Omental fat pad (tissue), 4 donors: ENCODE measurements around the gene VSIG10L2. TPM values are rescaled to one million over a fixed set of nuclear protein-coding genes. Genes with fewer than 3 reads are reported as not detected.
"Not testable (repeated sequence)": the region's sequence is repeated elsewhere in the genome, so short reads cannot be mapped to it uniquely, and the experiment has no call there.

ENCODE experiments used
- ATAC-seq: fragments of 150-250 bp; one replicate; pipeline ENCODE4 v1.9.1; 2016; ENCODE audit warnings: mild to moderate bottlenecking, moderate library complexity; ENCODE audit not compliant: low FRiP score
- DNase-seq: peaks from one replicate; pipeline ENCODE4 v3.0.0-alpha.2; 2019; ENCODE audit warnings: low spot score
- total RNA-seq, 4 donors: library from RNA; depleted of rRNA; stranded (reverse); fragments of >200 nt; gene quantifications; one replicate each; pipeline ENCODE4 v1.1.0, GENCODE V29; 2016
- TF ChIP-seq, protein P1 (sequence below), 3 donors: fragments of 450-650 bp; IDR thresholded peaks; one replicate each; pipeline ENCODE4 v1.5.1; 2016 to 2017; ENCODE audit warnings: antibody characterized with exemption in 3 of 3, mild to moderate bottlenecking in 3 of 3, moderate library complexity in 2 of 3

Gene VSIG10L2
- total RNA-seq, 4 donors from 2014 or later: 0.32 TPM; not detected in 3

DNA sequence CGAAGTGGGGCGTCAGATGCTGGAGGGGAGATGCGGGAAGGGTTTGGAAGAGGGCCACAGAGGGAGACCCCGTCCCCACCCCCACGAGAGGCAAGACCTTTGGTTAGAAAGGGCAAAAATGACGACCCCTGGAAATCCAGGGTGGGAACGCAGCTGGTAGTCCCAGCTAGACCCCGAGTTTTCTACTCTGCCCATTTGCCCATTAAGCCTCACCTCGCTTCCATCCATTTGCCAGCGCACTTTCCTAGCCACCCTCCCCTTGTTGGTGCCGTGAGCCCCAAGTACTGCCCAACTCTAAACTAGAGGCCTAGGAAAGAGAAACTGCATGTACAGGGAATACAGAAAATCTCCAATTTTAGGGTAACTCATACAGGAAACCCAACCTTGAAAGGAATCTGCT lies 41.2 kb upstream of the VSIG10L2 start:
- TF ChIP-seq, protein P1, sequence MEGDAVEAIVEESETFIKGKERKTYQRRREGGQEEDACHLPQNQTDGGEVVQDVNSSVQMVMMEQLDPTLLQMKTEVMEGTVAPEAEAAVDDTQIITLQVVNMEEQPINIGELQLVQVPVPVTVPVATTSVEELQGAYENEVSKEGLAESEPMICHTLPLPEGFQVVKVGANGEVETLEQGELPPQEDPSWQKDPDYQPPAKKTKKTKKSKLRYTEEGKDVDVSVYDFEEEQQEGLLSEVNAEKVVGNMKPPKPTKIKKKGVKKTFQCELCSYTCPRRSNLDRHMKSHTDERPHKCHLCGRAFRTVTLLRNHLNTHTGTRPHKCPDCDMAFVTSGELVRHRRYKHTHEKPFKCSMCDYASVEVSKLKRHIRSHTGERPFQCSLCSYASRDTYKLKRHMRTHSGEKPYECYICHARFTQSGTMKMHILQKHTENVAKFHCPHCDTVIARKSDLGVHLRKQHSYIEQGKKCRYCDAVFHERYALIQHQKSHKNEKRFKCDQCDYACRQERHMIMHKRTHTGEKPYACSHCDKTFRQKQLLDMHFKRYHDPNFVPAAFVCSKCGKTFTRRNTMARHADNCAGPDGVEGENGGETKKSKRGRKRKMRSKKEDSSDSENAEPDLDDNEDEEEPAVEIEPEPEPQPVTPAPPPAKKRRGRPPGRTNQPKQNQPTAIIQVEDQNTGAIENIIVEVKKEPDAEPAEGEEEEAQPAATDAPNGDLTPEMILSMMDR (IDR thresholded peaks at IDR 0.05): no peak
- DNase-seq (no peak), ATAC-seq (no peak)

DNA sequence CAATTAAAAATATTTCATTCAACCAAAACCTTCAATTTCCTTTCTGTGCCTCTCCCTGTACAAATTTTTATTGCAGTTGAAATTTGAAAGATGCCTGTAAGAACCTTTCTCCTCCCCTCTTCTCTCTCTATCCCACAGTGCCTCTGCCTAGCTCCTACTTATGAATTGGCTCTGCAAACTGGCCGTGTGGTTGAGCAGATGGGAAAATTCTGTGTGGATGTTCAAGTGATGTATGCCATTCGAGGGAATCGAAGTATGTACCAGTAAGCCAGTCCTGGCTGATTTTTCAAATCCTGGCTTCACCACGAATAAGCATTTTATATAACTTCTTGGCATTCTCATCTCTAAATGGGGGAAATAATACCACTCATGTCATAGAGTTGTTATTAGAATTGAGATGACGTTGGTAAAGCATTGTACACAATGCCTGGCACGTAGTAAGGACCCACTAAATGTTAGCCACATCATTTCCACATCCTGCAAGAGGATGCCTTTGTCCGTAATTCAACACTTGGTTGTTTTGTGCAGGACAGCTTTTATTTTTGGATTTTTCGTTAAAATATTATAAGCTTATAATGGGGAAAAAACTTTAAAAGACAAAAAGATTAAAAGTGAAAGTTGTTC lies 35.5 kb upstream of the VSIG10L2 start:
- ATAC-seq (no peak), DNase-seq (no peak)
- TF ChIP-seq, protein P1 (IDR thresholded peaks at IDR 0.05): no peak

DNA sequence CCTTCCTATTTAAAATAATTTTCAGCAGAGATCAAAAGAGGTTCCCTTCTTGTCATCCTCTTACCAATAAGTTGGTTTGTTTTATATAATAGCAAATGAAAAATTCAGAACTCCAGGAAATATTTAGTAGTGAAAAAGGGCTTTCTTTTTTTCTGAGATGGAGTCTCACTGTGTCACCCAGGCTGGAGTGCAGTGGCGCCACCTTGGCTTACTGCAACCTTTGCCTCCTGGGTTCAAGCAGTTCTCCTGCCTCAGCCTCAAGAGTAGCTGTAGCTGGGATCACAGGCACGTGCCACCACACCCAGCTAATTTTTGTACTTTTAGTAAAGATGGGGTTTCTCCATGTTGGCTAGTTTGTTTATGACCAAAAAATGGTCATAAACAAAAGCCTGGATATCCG lies 31.2 kb upstream of the VSIG10L2 start:
- DNase-seq, ATAC-seq: not testable (repeated sequence)

DNA sequence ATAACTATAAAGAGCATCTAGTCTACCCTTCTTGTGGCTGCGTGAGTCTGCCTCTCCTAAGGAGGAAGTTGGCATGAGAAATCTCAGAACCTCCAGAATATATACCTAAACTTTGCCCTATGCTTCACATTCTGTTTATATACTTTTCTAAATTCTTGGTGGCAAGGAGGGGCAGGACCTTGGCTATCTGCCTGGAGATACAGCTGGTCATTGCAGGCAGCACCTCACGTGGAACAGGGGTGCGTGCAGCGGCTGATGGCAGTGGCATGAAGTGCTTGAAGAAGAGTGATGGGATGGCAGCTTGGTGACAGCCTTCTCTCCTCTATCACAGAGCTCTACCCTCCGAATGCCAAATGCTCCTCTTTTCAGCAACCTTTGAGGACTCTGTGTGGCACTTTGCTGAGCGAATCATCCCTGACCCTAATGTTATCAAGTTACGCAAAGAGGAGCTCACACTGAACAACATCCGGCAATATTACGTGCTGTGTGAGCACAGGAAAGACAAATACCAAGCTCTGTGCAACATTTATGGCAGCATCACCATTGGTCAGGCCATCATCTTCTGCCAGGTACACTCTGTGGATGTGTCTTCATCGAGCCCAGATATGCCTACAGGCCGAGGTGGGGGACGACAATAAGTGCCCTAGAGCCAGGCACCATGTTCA lies 29.0 kb upstream of the VSIG10L2 start:
- ATAC-seq: no peak
- no peak for DNase-seq
- TF ChIP-seq, protein P1 (IDR thresholded peaks at IDR 0.05): no peak

DNA sequence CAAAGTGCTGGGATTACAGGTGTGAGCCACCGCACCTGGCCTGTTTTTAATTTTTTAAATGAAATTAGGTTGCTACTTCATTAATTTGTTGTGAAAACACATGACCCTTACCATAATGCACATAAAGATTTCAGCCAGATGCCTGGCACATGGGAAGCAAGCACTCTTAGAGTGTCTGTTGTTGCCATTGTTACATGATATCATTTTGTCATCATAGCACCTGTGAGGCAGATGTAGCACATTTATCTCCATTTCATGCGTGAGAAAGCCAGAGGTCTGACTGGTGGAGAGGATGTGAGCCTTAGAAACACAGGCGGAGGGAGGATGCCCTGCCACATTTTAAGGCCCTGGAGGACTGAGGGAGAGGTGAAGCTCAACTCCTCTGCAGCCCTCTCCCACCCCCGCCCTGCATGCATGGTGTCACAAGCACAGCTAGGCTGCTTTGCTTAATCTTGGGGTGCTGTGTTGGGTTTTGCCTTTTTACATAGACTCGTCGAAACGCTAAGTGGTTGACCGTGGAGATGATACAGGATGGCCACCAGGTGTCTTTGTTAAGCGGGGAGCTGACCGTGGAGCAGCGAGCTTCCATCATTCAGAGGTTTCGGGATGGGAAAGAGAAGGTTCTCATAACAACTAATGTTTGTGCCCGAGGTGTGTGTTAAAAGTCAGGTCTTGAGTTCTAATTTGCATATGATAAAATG lies 27.6 kb upstream of the VSIG10L2 start:
- DNase-seq: no peak
- ATAC-seq: no peak
- TF ChIP-seq, protein P1 (IDR thresholded peaks at IDR 0.05): no peak

DNA sequence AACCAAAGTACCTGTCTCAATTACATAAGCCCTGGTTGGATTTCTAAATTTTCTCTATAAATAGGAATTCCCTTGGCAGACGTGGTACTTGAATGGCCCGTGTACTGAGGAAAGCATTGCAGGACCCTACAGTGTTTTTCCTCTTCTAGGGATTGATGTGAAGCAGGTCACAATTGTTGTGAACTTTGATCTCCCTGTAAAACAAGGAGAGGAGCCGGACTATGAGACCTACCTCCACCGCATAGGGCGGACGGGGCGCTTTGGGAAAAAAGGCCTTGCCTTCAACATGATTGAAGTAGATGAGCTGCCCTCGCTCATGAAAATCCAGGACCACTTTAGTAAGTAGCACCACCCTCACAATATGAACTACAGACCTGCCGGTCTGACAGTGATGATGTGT lies 24.8 kb upstream of the VSIG10L2 start:
- ATAC-seq (no peak), DNase-seq (no peak)
- TF ChIP-seq, protein P1 (IDR thresholded peaks at IDR 0.05): no peak

DNA sequence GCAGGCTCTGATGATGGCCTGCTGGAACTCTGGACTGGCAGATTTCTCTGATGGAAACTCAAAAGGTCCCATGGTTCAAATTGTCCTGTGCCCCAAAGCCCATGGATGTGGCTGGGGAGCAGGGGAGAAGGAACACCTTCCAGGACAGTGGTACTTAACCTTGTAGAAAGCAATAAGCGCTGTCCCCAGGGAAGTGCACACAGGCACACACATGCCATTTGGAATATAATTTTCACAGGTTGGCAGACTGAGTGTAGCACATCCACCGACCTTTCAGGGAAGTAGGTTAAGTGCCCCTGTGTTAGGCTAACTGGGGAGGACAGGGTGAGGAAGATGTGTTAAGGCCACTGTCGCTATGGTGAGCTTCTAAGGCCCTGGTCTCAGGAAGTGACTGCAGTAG lies 23.7 kb upstream of the VSIG10L2 start:
- TF ChIP-seq, protein P1 (IDR thresholded peaks at IDR 0.05): no peak
- DNase-seq (no peak), ATAC-seq (no peak)
